IMR-90 (cell line): ENCODE results near the gene TSNAXIP1. TPM values are rescaled to one million over a fixed set of nuclear protein-coding genes. Genes with fewer than 3 reads are reported as not detected.

Source experiments
- ATAC-seq: fragments of 200-7000 bp; cut with Tn5 transposase; 2 replicates; pipeline ENCODE4 v1.9.1; 2020; ENCODE audit warnings: low read depth, mild to moderate bottlenecking, moderate library complexity
- BruUV-seq: library from RNA; stranded (reverse); fragments of 400-500 nt; replicated peaks from 2 replicates; lab custom pipeline; 2021; lab: Mats Ljungman, UMichigan
- CTCF ChIA-PET: fragments of 300-600 bp; formaldehyde crosslinking; extraction: SDS; loops from one replicate; lab custom pipeline; 2021; ENCODE audit warnings: antibody characterized with exemption; lab: Yijun Ruan, JAX
- POLR2A ChIA-PET: fragments of 300-600 bp; sonication (Branson Sonifier 250); formaldehyde crosslinking; loops from one replicate; lab custom pipeline; 2022; ENCODE audit warnings: antibody characterized with exemption; ENCODE audit not compliant: unreplicated experiment; lab: Charles Lee
- DNase-seq: peaks from one replicate; pipeline ENCODE4 v3.0.0; 2013
- H2AFZ ChIP-seq: replicated peaks from 2 replicates; pipeline ENCODE3; 2013; ENCODE audit warnings: low read length, mild to moderate bottlenecking; ENCODE audit not compliant: poor library complexity
- H2AK5ac ChIP-seq: 2 replicates; pipeline ENCODE4 v1.6.1; 2013; ENCODE audit warnings: low read depth, low read length, inconsistent platforms
- H2AK9ac ChIP-seq: replicated peaks from 2 replicates; pipeline ENCODE3; 2013; ENCODE audit warnings: mild to moderate bottlenecking, low read depth, low read length, moderate library complexity; ENCODE audit not compliant: poor library complexity
- H2BK120ac ChIP-seq: 2 replicates; pipeline ENCODE4 v1.6.1; 2013; ENCODE audit warnings: low read depth, low read length, inconsistent platforms
- H2BK15ac ChIP-seq: 3 replicates; pipeline ENCODE4 v1.6.1; 2013; ENCODE audit warnings: low read depth, low read length, inconsistent platforms
- H2BK20ac ChIP-seq: 2 replicates; pipeline ENCODE4 v1.6.1; 2013; ENCODE audit warnings: low read depth, mild to moderate bottlenecking, inconsistent platforms, low read length, moderate library complexity
- H2BK5ac ChIP-seq: 2 replicates; pipeline ENCODE4 v1.6.1; 2013; ENCODE audit warnings: mild to moderate bottlenecking, low read depth, low read length, inconsistent platforms; ENCODE audit not compliant: poor library complexity, severe bottlenecking
- H3K14ac ChIP-seq: replicated peaks from 2 replicates; pipeline ENCODE4 v1.6.1; 2013; ENCODE audit warnings: low read depth, low read length, inconsistent platforms
- H3K18ac ChIP-seq: 2 replicates; pipeline ENCODE4 v1.6.1; 2013; ENCODE audit warnings: low read depth, low read length, control low read depth
- H3K23ac ChIP-seq: 2 replicates; pipeline ENCODE4 v1.6.1; 2013; ENCODE audit warnings: low read depth, low read length, inconsistent platforms
- H3K27ac ChIP-seq: 2 replicates; pipeline ENCODE4 v1.5.1; 2013; ENCODE audit warnings: mild to moderate bottlenecking, control low read depth, low read length; ENCODE audit not compliant: insufficient read depth
- H3K27me3 ChIP-seq: 2 replicates; pipeline ENCODE4 v1.6.1; 2013; ENCODE audit warnings: low read length; ENCODE audit not compliant: control insufficient read depth, insufficient read depth
- H3K36me3 ChIP-seq: 2 replicates; pipeline ENCODE4 v1.6.1; 2013; ENCODE audit warnings: low read length, mixed read lengths; ENCODE audit not compliant: control insufficient read depth, insufficient read depth
- H3K4ac ChIP-seq: 2 replicates; pipeline ENCODE4 v1.6.1; 2013; ENCODE audit warnings: low read depth, low read length, inconsistent platforms
- H3K4me1 ChIP-seq: 2 replicates; pipeline ENCODE4 v1.6.1; 2013; ENCODE audit warnings: low read length, mixed read lengths; ENCODE audit not compliant: control insufficient read depth, insufficient read depth
- H3K4me2 ChIP-seq: 2 replicates; pipeline ENCODE4 v1.6.1; 2013; ENCODE audit warnings: low read depth, mild to moderate bottlenecking, control low read depth, low read length, moderate library complexity
- H3K4me3 ChIP-seq: 2 replicates; pipeline ENCODE4 v1.5.1; 2013; ENCODE audit warnings: low read depth, mild to moderate bottlenecking, control low read depth, low read length, moderate library complexity; ENCODE audit not compliant: insufficient read depth
- H3K56ac ChIP-seq: 2 replicates; pipeline ENCODE4 v1.6.1; 2013; ENCODE audit warnings: low read length, inconsistent platforms; ENCODE audit not compliant: insufficient read depth; ENCODE audit errors: extremely low read depth
- H3K79me1 ChIP-seq, 2 experiments: 2 replicates each; pipeline ENCODE4 v1.6.1; 2013; ENCODE audit warnings: low read length in 2 of 2, inconsistent platforms in 1 of 2, low read depth in 1 of 2
- H3K9ac ChIP-seq: 2 replicates; pipeline ENCODE4 v1.6.1; 2013; ENCODE audit warnings: low read depth, low read length, control low read depth
- H3K9me1 ChIP-seq: 2 replicates; pipeline ENCODE4 v1.6.1; 2013; ENCODE audit warnings: low read length, inconsistent platforms; ENCODE audit not compliant: insufficient read depth
- H3K9me3 ChIP-seq: 2 replicates; pipeline ENCODE4 v1.6.1; 2013; ENCODE audit warnings: low read length; ENCODE audit not compliant: control insufficient read depth, insufficient read depth
- H4K20me1 ChIP-seq: 2 replicates; pipeline ENCODE4 v1.6.1; 2013; ENCODE audit warnings: low read length, inconsistent platforms; ENCODE audit not compliant: insufficient read depth
- H4K5ac ChIP-seq: 2 replicates; pipeline ENCODE4 v1.6.1; 2013; ENCODE audit warnings: mild to moderate bottlenecking, low read depth, low read length, control low read depth
- H4K8ac ChIP-seq, 2 experiments: 2 replicates each; pipeline ENCODE4 v1.6.1; 2013; ENCODE audit warnings: low read depth in 2 of 2, low read length in 2 of 2, control low read depth in 1 of 2, inconsistent platforms in 1 of 2
- H4K91ac ChIP-seq: 2 replicates; pipeline ENCODE4 v1.6.1; 2013; ENCODE audit warnings: low read depth, low read length, inconsistent platforms; ENCODE audit not compliant: insufficient read depth
- CHD1 ChIP-seq: IDR thresholded peaks from 2 replicates; pipeline ENCODE4 v1.6.1; 2012; ENCODE audit warnings: low read depth, low read length, improper control_type of control experiment
- RAD21 ChIP-seq: IDR thresholded peaks from 2 replicates; pipeline ENCODE4 v1.6.1; 2012; ENCODE audit warnings: low read length, improper control_type of control experiment
- USF2 ChIP-seq: fragments of 150-350 bp; IDR thresholded peaks from 2 replicates; pipeline ENCODE4 v1.6.1; 2017; ENCODE audit warnings: mild to moderate bottlenecking, antibody characterized with exemption, low read length, low read depth
- WGBS, 2 experiments: methylation state at CpG; one replicate each; pipeline versions ENCODE4 v1.1.5 to v1.1.7; 2013; ENCODE audit warnings: missing lambda C conversion rate in 2 of 2; ENCODE audit not compliant: insufficient read length in 1 of 2; ENCODE audit errors: extremely low coverage in 2 of 2; 5-methylcytosine and 5-hydroxymethylcytosine counted together
- dilution Hi-C: fragments of 300-500 bp; cut with HindIII; formaldehyde crosslinking; loops from one replicate; pipeline ENCODE4 v1.14.3; 2018; ENCODE audit warnings: low sequenced_read_pairs; ENCODE audit not compliant: unreplicated experiment
- in situ Hi-C: fragments of 300-500 bp; cut with MboI; formaldehyde crosslinking; loops from 3 replicates; pipeline ENCODE4 v1.14.3; 2019; ENCODE audit warnings: low sequenced_read_pairs, inconsistent platforms, mixed read lengths
- intact Hi-C: fragments of 100-400 bp; cut with micrococcal nuclease; formaldehyde crosslinking; loops from 2 replicates; pipeline ENCODE4 v1.10.0; 2022
- polyA plus RNA-seq, 3 experiments: library from polyadenylated mRNA; depleted of rRNA; stranded (reverse); fragments of >200 nt; gene quantifications; 2 replicates each; pipeline ENCODE4 v1.2.3, GENCODE V29; 2012; ENCODE audit warnings: low replicate concordance in 1 of 3
- total RNA-seq: library from RNA; depleted of rRNA; stranded (reverse); fragments of >200 nt; gene quantifications from 2 replicates; pipeline ENCODE4 v1.2.3, GENCODE V29; 2012

Gene TSNAXIP1
- total and polyA plus RNA-seq, 2 of the 4 experiments (the other 2 are of a cell fraction): 0.72 to 1.4 TPM

- BruUV-seq: no TSS peak
- Histone ChIP-seq H4K8ac (no peak overlapping the region), H2AFZ (no peak overlapping the region), H3K14ac (no peak overlapping the region), H2BK5ac (no peak overlapping the region), H3K18ac (no peak overlapping the region), H3K56ac (no peak overlapping the region), H3K23ac (no peak overlapping the region), H3K79me1 (no peaks in the 10 kb centered on the region), H3K4ac (no peak overlapping the region), H2BK15ac (no peak overlapping the region), H3K27me3 (0 out of 2 replicates have a peak, but pooled peaks cover 2% of the 10 kb centered on the region), H2BK120ac (no peak overlapping the region), H3K9me1 (no peaks in the 10 kb centered on the region), H4K5ac (no peak overlapping the region), H2AK9ac (no peak overlapping the region), H3K36me3 (no peaks in the 10 kb centered on the region), H3K4me2 (no peak overlapping the region), H4K20me1 (no peaks in the 10 kb centered on the region), H3K27ac (no peak overlapping the region), H3K4me3 (no peak overlapping the region), H4K91ac (no peak overlapping the region), H2AK5ac (no peak overlapping the region), H3K9ac (no peak overlapping the region), H3K9me3 (no peaks in the 10 kb centered on the region), H2BK20ac (no peak overlapping the region), H3K4me1 (no peaks in the 10 kb centered on the region)
- in situ Hi-C loops (loop anchor here (5.0 kb wide), 1 partner anchor 113 kb away; no protein-coding TSS in a partner anchor), dilution Hi-C loops (no loop called here), intact Hi-C loops (no loop called here)
- ChIA-PET POLR2A (interaction anchor here (0.6 kb wide), 1 partner anchor 1446 kb away, joined by 5 read pairs; no protein-coding TSS in a partner anchor), CTCF (no interaction called here)
- ATAC-seq (no peak), DNase-seq (no peak)
- WGBS, 2 experiments: 61% methylated on average over 2 of the region's 8 CpGs; no CpG with 5 or more reads in 1 of the 2 experiments
- TF ChIP-seq RAD21: no peak
- no peak for TF ChIP-seq CHD1
- no peak for TF ChIP-seq USF2
Observed at GRCh38 chr16:67814567-67814966, 7.9 kb downstream of the TSNAXIP1 start.
